GM19240 (cell line): Measurements from ENCODE around the gene BTG1.
"Not testable (repeated sequence)": the region's sequence is repeated elsewhere in the genome, so short reads cannot be mapped to it uniquely, and the experiment has no call there.

ENCODE experiments used
- DNase-seq: peaks from one replicate; pipeline ENCODE4 v3.0.0; 2011; ENCODE audit warnings: low spot score; ENCODE audit not compliant: insufficient read length

The BTG1 gene

DNA sequence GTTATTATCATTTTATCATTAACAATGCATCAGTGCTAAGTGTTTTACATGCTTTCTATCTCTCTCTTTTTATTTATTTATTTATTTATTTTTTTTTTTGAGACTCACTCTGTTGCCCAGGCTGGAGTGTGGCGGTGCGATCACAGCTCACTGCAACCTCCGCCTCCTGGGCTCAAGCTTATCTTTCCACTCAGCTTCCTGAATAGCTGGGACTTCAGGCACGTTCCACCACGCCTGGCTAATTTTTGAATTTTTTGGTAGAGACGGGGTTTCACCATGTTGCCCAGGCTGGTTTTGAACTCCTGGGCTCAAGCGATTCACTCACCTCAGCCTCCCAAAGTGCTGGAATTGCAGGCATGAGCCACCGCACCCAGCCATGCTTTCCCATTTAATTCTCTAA, 3.9 kb upstream of the BTG1 start:
- DNase-seq, result no peak

DNA sequence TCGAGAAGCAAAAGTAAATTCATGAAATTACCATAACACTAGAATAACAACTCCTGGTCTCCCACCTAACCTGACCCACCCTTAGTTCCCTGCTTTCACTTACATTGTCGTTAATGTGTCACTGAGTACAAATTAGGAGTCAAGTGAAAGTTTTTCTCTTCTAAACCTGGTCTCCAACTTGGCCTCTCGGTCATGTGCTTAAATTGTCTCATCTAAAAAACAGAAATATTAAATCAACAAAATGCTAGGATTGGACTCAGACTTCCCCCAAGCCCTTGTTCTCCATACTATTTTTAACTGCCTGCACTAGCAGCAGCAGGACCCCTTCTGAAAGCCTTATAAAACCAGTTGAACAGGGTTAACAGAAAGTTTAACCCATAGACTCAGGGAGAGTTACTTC, 1.8 kb upstream of the BTG1 start:
- no peak for DNase-seq

DNA sequence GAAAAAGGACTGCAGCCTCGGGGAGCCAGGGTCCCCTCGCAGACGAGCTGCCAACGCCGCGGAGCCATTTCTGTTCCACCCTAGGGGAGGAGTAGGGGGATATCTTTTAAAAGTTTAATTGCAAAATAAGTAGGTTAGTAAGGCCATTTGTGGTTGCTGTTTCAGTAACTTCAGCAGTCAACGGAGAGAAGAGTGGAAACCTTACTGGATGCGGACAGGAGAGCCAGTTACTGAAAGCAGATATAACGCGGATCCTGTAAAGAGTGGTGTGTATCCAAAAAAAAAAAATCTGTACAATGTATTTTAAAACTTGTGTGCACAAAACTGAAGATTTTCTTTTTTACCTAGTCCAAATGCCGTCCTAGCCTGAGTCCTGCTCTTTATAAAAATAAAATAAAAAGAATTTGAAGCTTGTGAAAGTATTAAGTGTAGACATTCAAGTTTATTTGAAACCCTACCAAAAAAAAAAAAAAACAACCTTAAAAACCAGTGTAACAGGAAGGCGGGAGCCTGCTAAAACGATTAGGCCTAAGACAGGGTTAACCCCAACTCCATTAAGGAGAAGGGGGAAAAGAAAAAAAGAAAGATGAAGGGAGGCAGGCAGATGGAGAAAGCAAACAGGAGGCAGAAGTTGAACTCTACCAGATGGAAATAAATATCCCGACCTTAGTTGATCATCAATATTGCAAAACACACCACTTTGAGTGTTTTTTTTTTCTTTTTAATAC, 1.0 kb upstream of the BTG1 start:
- DNase-seq, result no peak

DNA sequence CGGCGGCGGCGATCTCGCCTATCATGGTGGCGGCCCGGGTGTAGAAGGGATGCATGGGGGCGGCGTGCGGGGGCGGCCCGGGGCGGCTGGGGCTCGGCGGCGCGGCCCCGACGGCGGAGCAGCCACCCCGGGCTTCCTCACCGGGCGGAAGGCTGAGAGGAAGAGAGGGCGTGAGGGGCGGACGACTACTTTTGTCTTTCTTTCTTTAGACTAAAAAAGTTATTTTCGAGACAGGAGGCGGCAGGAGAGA, 240 bp downstream of the BTG1 start:
- DNase-seq, result no peak

DNA sequence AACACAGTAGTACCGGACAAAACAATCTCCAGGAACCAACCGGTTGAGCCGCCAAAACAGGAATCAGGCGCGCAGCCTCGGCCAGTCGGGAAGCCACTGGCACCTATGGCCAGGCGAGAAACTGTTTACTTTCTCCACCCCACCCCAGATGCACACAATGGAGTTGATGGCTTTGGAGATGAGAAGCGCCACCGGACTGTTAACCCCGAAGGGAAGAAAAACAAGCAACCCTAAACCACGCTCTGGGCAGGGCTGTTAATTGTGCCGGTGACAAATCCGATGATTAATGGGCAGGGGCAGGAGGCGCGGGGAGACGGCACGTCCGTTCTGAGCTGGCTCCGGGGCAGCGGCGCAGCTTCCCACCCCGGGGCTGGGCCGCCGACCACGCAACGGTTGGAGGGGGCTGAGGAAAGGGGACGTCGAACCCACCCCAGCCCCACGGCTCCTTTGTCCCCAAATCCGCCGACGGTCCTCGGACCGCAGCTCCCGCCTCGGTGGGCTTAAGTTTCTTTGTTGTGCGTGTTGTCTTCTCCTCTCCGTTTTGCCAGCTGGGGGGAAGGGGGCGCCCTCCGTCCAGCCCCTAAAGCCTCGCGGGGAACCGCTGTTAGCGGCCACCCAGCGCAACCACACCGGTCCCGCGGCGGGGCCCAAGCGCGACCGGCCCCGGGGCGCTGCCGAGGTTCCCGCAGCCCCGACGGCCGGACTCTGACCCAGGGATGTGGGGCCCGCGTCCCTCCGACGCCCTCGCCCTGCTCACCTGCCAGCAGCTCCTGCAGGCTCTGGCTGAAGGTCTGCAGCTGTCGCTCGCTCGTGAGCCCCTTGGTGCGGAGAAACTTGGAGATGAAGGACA, 790 bp downstream of the BTG1 start:
- DNase-seq, result no peak

DNA sequence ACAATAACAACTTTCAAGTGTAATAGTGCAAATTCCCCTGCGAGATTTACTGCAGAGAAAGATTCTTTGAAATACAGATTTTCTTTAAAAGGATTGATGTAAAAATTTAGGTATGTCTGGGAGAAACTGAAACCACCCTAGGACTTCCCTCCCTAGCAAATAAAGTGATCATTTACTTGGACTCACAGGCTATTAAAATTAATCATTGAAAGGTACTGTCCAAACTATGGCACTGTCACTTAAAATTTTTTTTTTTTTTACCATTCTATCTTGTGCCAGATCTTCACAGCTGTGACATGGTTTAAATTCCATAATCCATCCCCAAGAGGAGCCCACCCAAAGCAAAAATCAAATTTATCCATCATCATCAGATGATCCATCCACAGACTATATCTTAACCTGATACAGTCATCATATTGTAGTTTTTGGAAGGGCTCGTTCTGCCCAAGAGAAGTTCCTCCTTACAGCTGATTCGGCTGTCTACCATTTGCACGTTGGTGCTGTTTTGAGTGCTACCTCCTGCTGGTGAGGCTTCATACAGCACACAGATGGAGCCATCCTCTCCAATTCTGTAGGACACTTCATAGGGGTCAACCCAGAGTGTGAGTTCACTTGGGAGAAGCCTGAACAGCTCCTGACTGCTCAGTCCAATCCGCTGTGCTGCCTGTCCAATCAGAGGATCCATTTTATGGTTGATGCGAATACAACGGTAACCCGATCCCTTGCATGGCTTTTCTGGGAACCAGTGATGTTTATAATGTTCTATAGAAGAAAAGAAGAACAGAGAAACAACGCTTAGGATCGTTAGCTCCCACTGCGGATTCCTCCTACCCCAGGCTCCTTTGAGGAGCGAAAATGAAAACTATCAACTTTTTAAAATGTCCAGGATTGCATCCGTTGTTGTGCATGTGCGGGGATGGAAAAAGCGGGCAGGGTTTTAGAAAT, 1.7 kb downstream of the BTG1 start:
- no peak for DNase-seq

DNA sequence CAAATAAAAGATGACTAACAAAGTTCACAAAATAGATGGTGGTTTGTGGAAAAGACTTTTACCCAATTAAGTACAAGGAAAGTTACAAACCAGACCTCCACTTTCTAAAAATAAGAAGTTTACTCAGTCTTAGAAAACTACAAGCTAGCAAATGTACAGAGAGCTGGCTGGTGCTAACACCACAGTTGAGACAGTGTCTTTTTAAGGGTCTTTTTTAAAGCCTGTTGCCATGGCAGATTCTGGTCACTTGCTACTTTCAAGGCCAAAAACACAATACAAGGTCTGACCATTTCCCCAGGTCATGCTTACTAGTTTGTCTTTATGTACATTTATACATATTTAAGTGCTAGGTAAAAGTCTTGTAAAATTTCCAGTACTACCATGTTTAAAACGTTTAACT, 2.4 kb downstream of the BTG1 start:
- DNase-seq, result no peak

DNA sequence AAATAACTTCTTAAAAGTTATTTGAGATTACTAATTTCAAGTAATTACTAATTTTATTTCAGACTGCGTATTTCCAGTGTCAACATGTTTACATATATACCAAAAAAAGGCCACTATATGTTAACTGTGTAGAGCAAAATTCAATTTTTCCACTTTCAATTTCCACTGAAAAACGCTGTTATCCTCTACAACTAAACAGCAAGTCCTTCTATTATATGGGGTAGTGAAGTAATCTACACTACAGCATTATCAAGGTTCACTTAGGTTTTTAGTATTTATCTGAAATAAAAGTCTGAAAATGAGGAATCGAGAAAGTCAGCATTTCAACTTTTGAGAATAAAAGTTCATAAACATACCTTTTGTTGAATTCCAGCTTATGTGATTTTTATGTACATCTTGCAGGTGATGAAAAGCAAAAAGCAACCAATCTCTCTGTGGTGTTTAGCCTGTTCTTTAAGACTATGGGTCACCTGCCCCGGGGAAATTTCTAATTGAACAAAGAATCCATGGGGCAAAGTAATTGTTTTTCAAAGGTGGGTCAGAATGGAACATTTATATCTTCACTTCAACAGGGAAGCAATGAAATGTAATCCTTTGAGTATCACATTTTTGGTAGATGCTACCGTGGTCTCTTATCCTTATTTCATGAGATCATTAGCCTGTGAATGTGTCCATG, 3.3 kb downstream of the BTG1 start:
- no peak for DNase-seq

DNA sequence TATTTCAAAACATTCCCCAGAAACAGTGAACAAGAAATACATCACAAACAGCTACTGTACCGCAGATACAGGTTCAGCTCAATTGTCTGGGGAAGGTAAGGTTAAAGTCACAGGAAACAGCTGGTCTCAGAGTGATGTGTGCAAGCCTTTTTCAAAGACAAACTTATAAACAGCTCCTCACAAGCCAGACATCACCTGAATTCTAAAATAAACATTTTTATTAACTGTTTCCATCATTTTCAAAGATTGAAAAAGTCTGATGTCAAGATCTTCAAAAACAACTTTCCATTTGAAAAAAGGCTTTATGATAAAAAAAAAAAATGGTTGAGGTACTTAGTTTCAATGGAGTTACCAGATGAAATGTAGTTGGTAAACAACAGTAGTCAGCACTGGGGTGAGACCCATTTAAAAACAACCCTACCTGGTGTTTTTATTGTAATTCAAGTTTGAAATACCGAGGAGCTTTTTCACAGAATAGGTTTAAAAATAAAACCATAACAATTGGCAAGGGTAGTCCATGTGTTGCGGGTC, 4.0 kb downstream of the BTG1 start:
- no peak for DNase-seq

DNA sequence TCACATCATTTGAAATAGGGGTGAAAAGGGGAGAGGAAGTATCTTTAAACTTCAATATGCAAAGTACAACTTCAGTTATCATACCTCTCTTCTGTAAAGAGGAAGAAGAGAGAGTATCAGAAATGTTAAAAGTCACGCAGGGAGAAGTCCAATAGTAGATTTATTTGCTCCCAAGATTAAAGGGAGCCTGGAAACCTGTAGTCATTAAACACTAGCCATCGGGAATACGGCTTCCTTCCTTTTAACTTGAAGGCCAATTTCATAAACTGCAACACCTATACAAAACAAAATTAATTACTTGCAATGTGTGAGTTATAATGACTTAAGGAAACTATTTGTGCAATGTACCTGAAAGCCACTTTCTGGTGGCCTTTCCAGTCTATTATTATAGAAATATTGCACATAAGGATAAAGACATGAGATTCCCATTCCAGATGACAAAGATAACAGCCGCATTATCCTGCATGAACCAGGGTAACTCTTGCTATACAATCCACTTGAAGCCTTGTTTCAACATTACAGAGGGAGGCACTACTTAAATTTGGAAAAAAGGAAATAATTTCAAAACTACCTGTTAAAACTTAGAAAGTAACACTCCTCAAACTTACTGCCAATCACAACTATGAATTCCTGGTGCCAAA, 4.6 kb downstream of the BTG1 start:
- DNase-seq, result no peak

DNA sequence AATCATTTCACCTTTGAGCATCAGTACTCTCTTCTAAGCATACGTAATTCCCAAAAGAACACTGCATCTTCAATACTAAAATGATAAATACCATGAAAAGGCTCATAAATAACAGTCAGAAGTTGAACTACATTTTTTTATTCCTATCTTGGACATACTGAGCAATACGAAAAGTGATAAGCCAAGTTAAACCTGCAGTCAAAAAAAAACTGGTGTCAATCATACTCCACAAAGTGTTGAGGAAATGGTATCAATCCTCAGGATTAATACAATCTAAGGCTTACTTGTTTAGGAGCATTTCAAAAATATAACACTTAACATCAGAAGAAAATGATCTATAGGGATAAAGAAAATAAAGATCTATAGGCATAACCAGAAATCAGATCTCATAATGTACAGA, 5.5 kb downstream of the BTG1 start:
- no peak for DNase-seq

DNA sequence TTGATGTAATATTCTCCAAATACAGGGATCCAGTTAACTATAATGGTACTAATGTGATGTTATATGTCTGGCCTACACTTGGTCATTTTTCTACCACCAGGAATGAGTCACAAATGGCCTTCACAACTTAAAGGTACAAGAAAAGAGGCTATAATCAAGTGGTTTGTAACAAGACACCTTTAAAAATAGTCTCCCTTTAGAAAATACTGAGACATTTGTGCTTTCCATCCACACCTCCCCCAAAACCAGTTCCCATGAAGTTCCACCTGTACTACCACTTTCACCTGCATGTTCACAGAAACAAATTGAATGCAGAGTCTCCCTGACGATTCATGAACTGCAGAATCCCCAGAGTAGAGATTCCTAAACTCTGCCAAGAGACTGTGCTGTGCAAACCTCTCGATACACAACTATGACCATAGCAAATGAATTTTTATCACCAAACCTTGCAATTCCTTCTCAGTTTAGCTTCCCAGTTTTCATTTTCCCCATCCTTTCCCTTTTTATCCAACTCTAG, 6.0 kb downstream of the BTG1 start:
- DNase-seq, result no peak

DNA sequence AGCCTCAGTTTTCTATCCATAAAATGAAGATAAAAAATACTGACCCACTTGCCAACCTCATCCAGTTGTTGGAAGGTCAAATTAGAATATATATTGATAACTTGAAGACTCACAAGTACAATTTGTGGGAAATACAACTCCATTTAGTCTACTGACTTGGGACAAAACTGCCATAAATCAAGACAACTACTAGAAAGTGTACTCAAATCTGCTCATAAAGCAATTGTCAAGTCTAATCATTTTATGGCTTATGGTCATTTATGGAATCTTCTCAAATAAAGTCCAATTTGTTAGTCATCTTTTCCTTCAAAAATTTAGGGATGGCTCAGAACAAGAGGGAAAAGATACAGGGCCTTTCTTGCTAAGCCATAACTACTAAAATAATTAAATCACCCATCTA, 7.0 kb downstream of the BTG1 start:
- DNase-seq, result no peak

DNA sequence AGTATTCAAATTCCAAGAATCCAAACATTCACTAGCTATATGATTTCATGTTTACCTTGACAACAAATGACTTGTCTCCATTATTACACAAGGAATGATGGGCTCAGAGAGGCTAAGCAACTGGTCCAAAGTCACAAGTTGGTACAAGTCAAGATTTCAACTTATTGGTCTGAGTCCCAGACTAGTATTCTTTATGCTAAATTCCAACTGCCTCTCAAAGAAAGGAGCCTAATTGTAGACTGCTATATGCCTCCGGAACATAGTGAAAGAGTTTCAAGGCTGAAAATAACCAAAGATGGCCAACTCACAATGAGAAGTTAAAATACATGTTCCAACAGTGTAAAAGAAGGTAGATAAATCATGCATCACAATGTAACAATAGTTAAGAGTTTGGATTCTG, 7.5 kb downstream of the BTG1 start:
- DNase-seq, result no peak

DNA sequence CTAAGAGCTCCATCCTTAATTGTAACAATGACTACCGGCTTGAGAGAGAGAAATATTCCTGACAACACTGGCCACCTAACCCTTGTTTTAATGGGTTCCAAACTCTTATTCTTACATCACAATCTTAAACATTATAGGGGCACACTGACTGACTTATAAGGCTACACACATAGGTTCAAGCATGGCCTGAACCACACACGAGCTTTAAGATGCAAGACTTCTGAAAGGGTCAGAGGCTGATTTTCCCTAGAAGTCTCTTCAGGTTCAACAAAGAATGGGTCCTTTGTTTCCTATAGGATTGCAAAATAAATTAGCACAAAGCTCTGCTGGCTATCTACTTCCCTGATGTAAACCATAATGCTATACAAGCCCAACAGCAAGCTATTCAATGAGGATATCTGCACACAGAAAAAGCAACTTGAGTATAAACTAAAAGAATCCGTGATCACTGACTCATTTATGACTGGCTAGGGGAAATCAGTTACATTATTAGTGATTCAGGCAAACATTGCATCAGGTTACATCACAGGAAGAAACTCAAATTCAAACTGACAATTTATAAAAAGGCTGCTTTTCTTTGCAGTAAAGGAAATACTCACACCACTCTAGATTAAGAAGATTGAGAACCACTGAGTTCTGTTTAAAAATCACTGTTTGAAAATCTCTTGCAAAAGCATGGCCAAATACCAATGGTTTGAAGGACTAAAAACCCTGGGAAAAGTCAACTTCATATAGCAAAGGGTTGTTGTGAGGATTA, 8.5 kb downstream of the BTG1 start:
- DNase-seq, result no peak

DNA sequence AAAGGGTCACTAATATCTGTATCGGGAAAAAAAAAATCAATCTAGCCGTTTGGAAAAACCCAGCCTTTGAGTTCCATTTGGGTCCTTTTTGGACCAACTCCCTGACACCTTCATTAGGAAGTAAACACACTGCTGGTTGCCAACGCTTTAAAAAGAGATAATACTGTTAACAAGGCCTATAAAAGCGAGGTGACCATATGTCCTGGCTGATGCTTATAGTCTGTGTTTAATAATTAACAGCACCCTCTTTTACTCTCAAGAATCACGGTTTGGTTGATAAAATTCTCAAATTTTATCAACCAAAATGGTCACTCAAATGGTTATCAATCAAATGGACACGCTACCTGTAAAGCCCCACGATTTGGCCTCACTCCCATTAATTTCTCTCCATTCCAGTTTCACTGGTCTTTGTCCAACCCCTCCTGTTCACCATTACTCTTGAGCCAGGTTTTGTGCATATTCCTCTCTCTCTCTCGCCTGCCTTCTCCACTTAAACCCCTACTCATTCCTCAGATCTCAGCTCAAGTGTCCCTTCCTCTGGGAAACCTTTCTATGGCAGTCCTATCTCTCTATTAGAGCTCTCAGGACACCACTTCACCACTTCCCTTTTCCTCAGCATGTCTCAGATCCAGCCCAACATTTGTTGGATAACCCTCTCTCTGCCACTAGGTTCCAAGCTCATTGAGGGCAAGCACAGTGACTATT, 9.5 kb downstream of the BTG1 start:
- DNase-seq, result no peak

DNA sequence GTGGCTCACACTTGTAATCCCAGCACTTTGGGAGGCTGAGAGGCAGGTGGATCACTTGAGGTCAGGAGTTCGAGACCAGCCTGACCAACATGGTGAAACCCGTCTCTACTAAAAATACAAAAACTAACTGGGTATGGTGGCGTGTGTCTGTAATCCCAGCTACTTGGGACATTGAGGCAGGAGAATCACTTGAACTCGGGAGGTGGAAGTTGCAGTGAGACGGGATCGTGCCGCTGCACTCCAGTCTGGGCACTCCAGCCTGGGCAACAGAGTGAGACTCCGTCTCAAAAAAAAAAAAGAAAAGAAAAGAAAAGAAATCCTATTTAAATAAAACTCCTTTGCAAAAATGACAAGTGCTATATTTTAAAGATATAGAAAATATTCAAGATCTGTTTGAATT, 10.1 kb downstream of the BTG1 start:
- not testable (repeated sequence) for DNase-seq

DNA sequence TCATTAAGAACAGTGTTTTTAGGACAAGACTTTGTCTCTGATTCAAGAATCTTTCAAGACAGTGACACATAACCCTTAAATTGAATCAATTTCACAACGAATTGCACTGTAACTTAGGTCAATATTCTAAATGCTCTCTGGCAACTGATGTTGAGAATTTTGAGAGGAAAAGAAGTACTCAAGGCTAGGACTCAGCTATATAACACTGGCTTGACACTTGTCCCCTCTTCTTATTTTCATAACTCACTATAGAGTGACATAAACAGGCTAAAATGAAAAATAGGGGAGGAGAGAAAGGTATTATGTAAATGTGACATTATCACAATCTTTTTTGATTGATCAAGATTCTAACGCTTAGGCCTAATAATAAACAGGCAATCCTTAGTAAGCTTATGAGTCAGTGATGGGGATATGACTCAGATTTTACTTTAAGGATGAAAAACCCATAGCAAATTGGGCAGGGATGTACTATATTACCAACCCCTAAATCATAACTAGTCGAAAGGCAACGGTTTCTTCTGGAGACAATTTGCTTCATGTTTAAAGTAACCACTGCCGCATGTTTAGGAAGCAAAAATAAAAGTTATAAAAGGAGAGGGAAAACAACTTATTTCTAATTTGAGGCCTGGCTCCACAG, 10.9 kb downstream of the BTG1 start:
- DNase-seq, result no peak
